GM21526 (cell line): ENCODE data around the gene GPX2.

ENCODE experiments used
- ATAC-seq: cut with Tn5 transposase; IDR thresholded peaks from one replicate; pipeline ENCODE4 v1.9.1; 2021; ENCODE audit warnings: moderate library complexity; ENCODE audit not compliant: unreplicated experiment, low FRiP score

The GPX2 gene

GRCh38 chr14:64943556-64943955, 1.0 kb upstream of the GPX2 start:
- no peak for ATAC-seq

- no peak for ATAC-seq
Observed at GRCh38 chr14:64940336-64940910, 2.1 kb downstream of the GPX2 start.

GRCh38 chr14:64939817-64940190, 2.7 kb downstream of the GPX2 start:
- no peak for ATAC-seq

- no peak for ATAC-seq
Observed at GRCh38 chr14:64938972-64939816, 3.4 kb downstream of the GPX2 start.

GRCh38 chr14:64937821-64938193, 4.7 kb downstream of the GPX2 start:
- no peak for ATAC-seq

GRCh38 chr14:64937171-64937820, 5.2 kb downstream of the GPX2 start:
- no peak for ATAC-seq

GRCh38 chr14:64935508-64935907, 7.0 kb downstream of the GPX2 start:
- no peak for ATAC-seq

GRCh38 chr14:64934338-64934929, 8.1 kb downstream of the GPX2 start:
- ATAC-seq = no peak

- no peak for ATAC-seq
Observed at GRCh38 chr14:64932231-64932630, 10.3 kb downstream of the GPX2 start.

GRCh38 chr14:64931123-64931522, 11.4 kb downstream of the GPX2 start:
- ATAC-seq = no peak

- ATAC-seq = no peak
Observed at GRCh38 chr14:64930085-64930843, 12.3 kb downstream of the GPX2 start.

GRCh38 chr14:64929014-64929359, 13.6 kb downstream of the GPX2 start:
- no peak for ATAC-seq

GRCh38 chr14:64928239-64929013, 14.1 kb downstream of the GPX2 start:
- peak; percentile 76 for ATAC-seq

- ATAC-seq = no peak
Observed at GRCh38 chr14:64927031-64927430, 15.5 kb downstream of the GPX2 start.

- ATAC-seq = no peak
Observed at GRCh38 chr14:64926398-64926995, 16.0 kb downstream of the GPX2 start.

GRCh38 chr14:64923015-64923414, 19.5 kb downstream of the GPX2 start:
- no peak for ATAC-seq

- ATAC-seq = no peak
Observed at GRCh38 chr14:64920465-64920864, 22.1 kb downstream of the GPX2 start.

GRCh38 chr14:64919618-64920017, 22.9 kb downstream of the GPX2 start:
- ATAC-seq = no peak

GRCh38 chr14:64919215-64919614, 23.3 kb downstream of the GPX2 start:
- ATAC-seq = no peak

GRCh38 chr14:64918216-64918615, 24.3 kb downstream of the GPX2 start:
- ATAC-seq = no peak
